Transverse colon (tissue), 4 donors: ENCODE data around the gene SLC6A11. TPM values are rescaled to one million over a fixed set of nuclear protein-coding genes. Genes with fewer than 3 reads are reported as not detected.

Experiments used
- DNase-seq: peaks from one replicate; pipeline ENCODE4 v3.0.0-alpha.2; 2019
- H3K27ac ChIP-seq, 4 donors: fragments of 200-600 bp; sonication (generic); 2 replicates each; pipeline ENCODE4 v1.5.1; 2016 to 2018; ENCODE audit warnings: inconsistent platforms in 4 of 4
- H3K27me3 ChIP-seq: fragments of 200-600 bp; sonication (generic); 2 replicates; pipeline ENCODE4 v1.5.1; 2017; ENCODE audit warnings: inconsistent platforms
- H3K36me3 ChIP-seq, 4 donors: fragments of 200-600 bp; sonication (generic); 2 replicates each; pipeline ENCODE4 v1.5.1; 2017 to 2019; ENCODE audit warnings: inconsistent platforms in 4 of 4
- H3K4me1 ChIP-seq, 4 donors: fragments of 200-600 bp; sonication (generic); 2 replicates each; pipeline ENCODE4 v1.5.1; 2017 to 2020; ENCODE audit warnings: inconsistent platforms in 4 of 4
- H3K4me3 ChIP-seq, 4 donors: fragments of 200-600 bp; sonication (generic); 1 replicate in 1 of 4; 2 replicates in 3 of 4; pipeline versions ENCODE4 v1.5.1 to v1.6.1; 2017 to 2019; ENCODE audit warnings: inconsistent platforms in 4 of 4
- H3K9me3 ChIP-seq, 2 donors: fragments of 200-600 bp; sonication (generic); 2 replicates each; pipeline ENCODE4 v1.5.1; 2017 to 2019; ENCODE audit warnings: inconsistent platforms in 2 of 2
- CTCF ChIP-seq, 5 experiments: fragments of 200-600 bp in 3 of 5; fragments of 450-650 bp in 2 of 5; sonication (generic) in 3 of 5; IDR thresholded peaks; 1 replicate in 2 of 5; 2 replicates in 3 of 5; pipeline ENCODE4 v1.5.1; 2016 to 2017; ENCODE audit warnings: antibody characterized with exemption in 5 of 5, inconsistent platforms in 3 of 5, mild to moderate bottlenecking in 2 of 5, moderate library complexity in 1 of 5
- EP300 ChIP-seq: sonication (generic); formaldehyde crosslinking; IDR thresholded peaks from one replicate; pipeline ENCODE4 v1.6.1; 2017; ENCODE audit warnings: antibody characterized with exemption, low read depth
- POLR2A ChIP-seq: fragments of 450-650 bp; IDR thresholded peaks from one replicate; pipeline ENCODE4 v1.6.1; 2016; ENCODE audit warnings: antibody characterized with exemption, mild to moderate bottlenecking, moderate library complexity
- POLR2AphosphoS5 ChIP-seq, 3 donors: sonication (generic); formaldehyde crosslinking; IDR thresholded peaks; one replicate each; pipeline ENCODE4 v1.6.1; 2016; ENCODE audit warnings: antibody characterized with exemption in 3 of 3
- WGBS, 2 donors: methylation state at CpG; one replicate each; pipeline ENCODE4 v1.1.5; 2018; ENCODE audit warnings: low coverage in 1 of 2; 5-methylcytosine and 5-hydroxymethylcytosine counted together
- in situ Hi-C, 4 donors: fragments of 200-750 bp; cut with MboI; loops; one replicate each; pipeline versions ENCODE4 v1.15.0 to v1.15.1; 2017; ENCODE audit warnings: low sequenced_read_pairs in 3 of 4, low pct_ligation_motif_present in 1 of 4, low pct_unique_long_range_greater_than_20kb in 1 of 4
- intact Hi-C: fragments of 100-400 bp; cut with DNase I; formaldehyde crosslinking; loops from one replicate; pipeline ENCODE4 v1.15.1; 2023; ENCODE audit warnings: low total_unique reads
- total RNA-seq, 4 donors: library from RNA; depleted of rRNA; stranded (reverse); fragments of >200 nt; gene quantifications; one replicate each; pipeline ENCODE4 v1.1.0, GENCODE V29; 2016

The SLC6A11 gene
- total RNA-seq, 4 donors from 2014 or later: not detected

DNA sequence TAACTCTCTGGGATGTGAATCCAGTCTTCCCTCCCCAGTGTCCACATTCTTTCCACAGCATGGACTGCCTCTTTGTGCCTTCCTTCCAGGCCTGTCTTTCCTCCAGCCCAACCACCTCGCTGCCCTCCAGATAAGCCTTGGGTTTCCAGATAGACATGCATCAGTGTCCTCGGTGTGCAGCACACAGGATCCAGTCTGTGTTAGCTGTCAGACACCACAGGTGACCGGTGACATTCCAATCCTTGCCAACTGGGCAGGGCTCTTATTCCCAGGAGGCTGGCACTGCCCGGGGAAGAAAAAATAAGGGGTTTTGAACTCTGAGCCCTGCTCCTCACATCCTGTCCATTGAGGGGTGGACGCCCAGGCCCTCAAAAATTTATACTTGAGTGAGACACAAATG, 170.6 kb downstream of the SLC6A11 start:
- Histone ChIP-seq H3K27ac (no peak overlapping the region), H3K4me3 (no peak overlapping the region), H3K9me3 (no peaks in the 10 kb centered on the region), H3K27me3 (peaks cover 19% of the 10 kb centered on the region), H3K36me3 (no peaks in the 10 kb centered on the region), H3K4me1 (peaks cover 0 to 6% (median 0%) of the 10 kb centered on the region in 4 donors)
- no peak for TF ChIP-seq POLR2A
- intact Hi-C loops: no loop called here
- DNase-seq: no peak
- in situ Hi-C loops: no loop called here
- WGBS, 2 donors: 82 to 89% methylated on average over 5 of the region's 5 CpGs

- in situ Hi-C loops: no loop called here
- Histone ChIP-seq H3K27me3 (peaks cover 31% of the 10 kb centered on the region), H3K36me3 (no peaks in the 10 kb centered on the region), H3K9me3 (no peaks in the 10 kb centered on the region), H3K4me3 (no peak overlapping the region), H3K4me1 (peaks cover 0 to 1% (median 0%) of the 10 kb centered on the region in 4 donors), H3K27ac (no peak overlapping the region)
- no peak for DNase-seq
- intact Hi-C loops: no loop called here
- TF ChIP-seq POLR2A: no peak
- no peak for TF ChIP-seq POLR2AphosphoS5 (IDR thresholded peaks at IDR 0.05)
- TF ChIP-seq EP300: no peak
- TF ChIP-seq CTCF (IDR thresholded peaks at IDR 0.05): no peak
- WGBS, 2 donors: 70 to 79% methylated on average over 5 to 9 of the region's 9 CpGs
These were observed 172.1 kb downstream of the SLC6A11 start for GRCh38 chr3:10988001-10988665.

DNA sequence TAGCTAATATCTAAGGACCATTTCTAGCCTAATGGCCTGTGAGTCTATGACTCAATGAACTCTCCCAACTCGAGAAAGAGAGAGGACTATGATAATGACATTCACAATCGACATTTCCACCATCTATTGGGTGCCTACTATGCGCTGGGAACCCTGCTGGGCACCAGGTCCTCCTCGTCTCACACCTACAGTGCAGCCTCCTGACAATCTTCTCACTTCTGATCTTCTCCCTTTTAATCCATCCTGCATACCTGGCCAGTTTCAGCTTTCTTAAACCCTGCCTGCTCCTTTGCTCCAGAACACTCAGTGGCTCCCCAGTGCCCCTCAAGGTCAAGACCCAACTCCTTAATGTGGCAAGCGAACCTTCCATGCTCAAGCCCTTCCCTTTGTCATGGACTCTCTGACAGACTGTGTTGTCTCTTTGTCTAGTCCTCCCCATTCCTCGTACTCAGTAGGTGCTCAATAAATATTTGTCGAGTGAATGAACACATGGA, 173.0 kb downstream of the SLC6A11 start:
- intact Hi-C loops (no loop called here), in situ Hi-C loops (no loop called here)
- no peaks in the 10 kb centered on the region for H3K4me1 ChIP-seq
- WGBS, 2 donors: 68 to 82% methylated on average over 5 to 7 of the region's 7 CpGs
- H3K36me3 ChIP-seq: no peaks in the 10 kb centered on the region
- H3K27ac ChIP-seq: no peak overlapping the region
- peaks cover 40% of the 10 kb centered on the region for H3K27me3 ChIP-seq
- no peak for TF ChIP-seq EP300
- TF ChIP-seq POLR2AphosphoS5 (IDR thresholded peaks at IDR 0.05): no peak
- no peak for TF ChIP-seq CTCF (IDR thresholded peaks at IDR 0.05)
- TF ChIP-seq POLR2A: no peak
- H3K4me3 ChIP-seq: no peak overlapping the region
- no peaks in the 10 kb centered on the region for H3K9me3 ChIP-seq
- DNase-seq: no peak

Other genes starting within 250 kb of the SLC6A11 start
- under 1 TPM in 3 of 4 donors, not detected in 1; 0.20 to 0.55 (median 0.48) TPM for gene SLC6A1, start 176.5 kb downstream of the SLC6A11 start, total RNA-seq